ENCODE data around the gene ASGR1.

- TF ChIP-seq CTCF (IDR thresholded peaks at IDR 0.05; ENCODE audit: low read depth, low read length), result no peak
- no peak for TF ChIP-seq EZH2phosphoT487 (IDR thresholded peaks at IDR 0.05; ENCODE audit: low read depth)
Observed at GRCh38 chr17:7166873-7167272, 12.3 kb downstream of the ASGR1 start.
